ENCODE results near the gene KCNQ1. TPM values are rescaled to one million over a fixed set of nuclear protein-coding genes. Genes with fewer than 3 reads are reported as not detected.

KCNQ1 gene
- total and polyA plus RNA-seq, 2 of the 13 experiments (the other 11 are each of a cell fraction or from before 2014, with no cell fraction given) = 0.02 to 0.08 TPM

DNA sequence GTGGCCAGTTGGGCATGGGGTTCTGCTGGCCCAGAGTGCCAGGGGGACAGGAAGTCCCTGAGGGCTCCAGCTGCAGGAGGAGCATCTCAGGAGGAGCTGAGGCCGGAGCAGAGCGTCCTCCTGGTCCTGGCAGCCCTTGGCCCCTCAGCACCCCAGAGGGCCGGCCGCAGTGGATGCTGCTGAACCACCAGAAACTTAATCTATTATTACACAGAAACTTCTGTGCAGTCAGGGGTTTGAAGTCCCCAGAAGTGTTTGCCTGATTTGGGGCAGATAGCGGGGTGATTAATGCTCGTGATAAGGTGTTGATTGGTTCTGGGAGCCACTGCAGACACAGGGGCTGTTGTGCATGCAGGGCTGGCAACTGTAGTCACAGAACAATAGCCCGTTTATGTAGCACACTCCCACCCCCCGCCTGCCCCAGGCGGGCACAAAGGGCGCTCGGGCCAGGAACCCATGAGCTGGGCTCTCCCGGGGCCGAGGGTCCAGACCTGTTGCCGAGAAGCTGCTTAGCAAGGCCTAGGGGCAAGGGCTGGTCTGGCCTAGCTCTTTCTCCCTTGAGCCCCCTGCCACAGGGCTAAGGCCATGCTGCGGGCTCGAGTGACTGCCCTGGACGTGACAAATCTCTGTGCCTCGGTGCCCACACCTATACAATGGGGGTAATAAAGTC, 284.0 kb downstream of the KCNQ1 start (continued):
- TF ChIP-seq SNRNP70 (IDR thresholded peaks at IDR 0.05; ENCODE audit: low read depth, low read length) (no peak), ZNF230 (CRISPR knock-in tag; IDR thresholded peaks at IDR 0.05) (0 out of 2 replicates have a peak, but pooled peaks have one; percentile 41), ZNF207 (IDR thresholded peaks at IDR 0.05; ENCODE audit: borderline replicate concordance) (no peak), MIER2 (CRISPR knock-in tag; IDR thresholded peaks at IDR 0.05) (no peak), TAF15 (IDR thresholded peaks at IDR 0.05; ENCODE audit: low read depth, low read length, poor library complexity, severe bottlenecking) (no peak), ZFP1 (CRISPR knock-in tag; IDR thresholded peaks at IDR 0.05) (no peak), NCOA5 (CRISPR knock-in tag; IDR thresholded peaks at IDR 0.05) (no peak), KDM6A (CRISPR knock-in tag; IDR thresholded peaks at IDR 0.05; ENCODE audit: low read depth) (peak; percentile 59), ZNF256 (CRISPR knock-in tag; conservative IDR thresholded peaks at IDR 0.05) (no peak), TCF7 (IDR thresholded peaks at IDR 0.05; ENCODE audit: low read depth) (peak; percentile 60; the same call in 1 of the 2 replicates), ZNF616 (CRISPR knock-in tag; IDR thresholded peaks at IDR 0.05; ENCODE audit: low read depth) (no peak), ZNF768 (CRISPR knock-in tag; IDR thresholded peaks at IDR 0.05) (peak; percentile 64), ZNF124 (CRISPR knock-in tag; IDR thresholded peaks at IDR 0.05) (no peak), ZNF546 (CRISPR knock-in tag; conservative IDR thresholded peaks at IDR 0.05) (no peak; the same call in 1 of the 2 replicates), ZNF333 (CRISPR knock-in tag; IDR thresholded peaks at IDR 0.05; ENCODE audit: borderline replicate concordance) (no peak), ZNF850 (CRISPR knock-in tag; conservative IDR thresholded peaks at IDR 0.05) (no peak), GABPB1 (CRISPR knock-in tag; IDR thresholded peaks at IDR 0.05) (peak; percentile 53), REXO4 (CRISPR knock-in tag; IDR thresholded peaks at IDR 0.05; ENCODE audit: borderline replicate concordance) (no peak), NRL (CRISPR knock-in tag; IDR thresholded peaks at IDR 0.05; ENCODE audit: borderline replicate concordance) (peak; percentile 23; the same call in 1 of the 2 replicates), FOSL2 (CRISPR knock-in tag; IDR thresholded peaks at IDR 0.05) (peak; percentile 69), EHMT2 (IDR thresholded peaks at IDR 0.05; ENCODE audit: borderline replicate concordance, low read depth, low read length) (no peak), DNMT1 (CRISPR knock-in tag; IDR thresholded peaks at IDR 0.05) (no peak), ZNF232 (CRISPR knock-in tag; IDR thresholded peaks at IDR 0.05; ENCODE audit: borderline replicate concordance) (peak; percentile 76; the same call in 1 of the 2 replicates)
- TF ChIP-seq, protein P1, sequence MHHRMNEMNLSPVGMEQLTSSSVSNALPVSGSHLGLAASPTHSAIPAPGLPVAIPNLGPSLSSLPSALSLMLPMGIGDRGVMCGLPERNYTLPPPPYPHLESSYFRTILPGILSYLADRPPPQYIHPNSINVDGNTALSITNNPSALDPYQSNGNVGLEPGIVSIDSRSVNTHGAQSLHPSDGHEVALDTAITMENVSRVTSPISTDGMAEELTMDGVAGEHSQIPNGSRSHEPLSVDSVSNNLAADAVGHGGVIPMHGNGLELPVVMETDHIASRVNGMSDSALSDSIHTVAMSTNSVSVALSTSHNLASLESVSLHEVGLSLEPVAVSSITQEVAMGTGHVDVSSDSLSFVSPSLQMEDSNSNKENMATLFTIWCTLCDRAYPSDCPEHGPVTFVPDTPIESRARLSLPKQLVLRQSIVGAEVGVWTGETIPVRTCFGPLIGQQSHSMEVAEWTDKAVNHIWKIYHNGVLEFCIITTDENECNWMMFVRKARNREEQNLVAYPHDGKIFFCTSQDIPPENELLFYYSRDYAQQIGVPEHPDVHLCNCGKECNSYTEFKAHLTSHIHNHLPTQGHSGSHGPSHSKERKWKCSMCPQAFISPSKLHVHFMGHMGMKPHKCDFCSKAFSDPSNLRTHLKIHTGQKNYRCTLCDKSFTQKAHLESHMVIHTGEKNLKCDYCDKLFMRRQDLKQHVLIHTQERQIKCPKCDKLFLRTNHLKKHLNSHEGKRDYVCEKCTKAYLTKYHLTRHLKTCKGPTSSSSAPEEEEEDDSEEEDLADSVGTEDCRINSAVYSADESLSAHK (CRISPR knock-in tag; IDR thresholded peaks at IDR 0.05; ENCODE audit: borderline replicate concordance) = no peak
- TF ChIP-seq, protein P2, sequence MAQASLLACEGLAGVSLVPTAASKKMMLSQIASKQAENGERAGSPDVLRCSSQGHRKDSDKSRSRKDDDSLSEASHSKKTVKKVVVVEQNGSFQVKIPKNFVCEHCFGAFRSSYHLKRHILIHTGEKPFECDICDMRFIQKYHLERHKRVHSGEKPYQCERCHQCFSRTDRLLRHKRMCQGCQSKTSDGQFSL (CRISPR knock-in tag; IDR thresholded peaks at IDR 0.05) = no peak; the same call in none of the 2 replicates
- TF ChIP-seq, protein P3, sequence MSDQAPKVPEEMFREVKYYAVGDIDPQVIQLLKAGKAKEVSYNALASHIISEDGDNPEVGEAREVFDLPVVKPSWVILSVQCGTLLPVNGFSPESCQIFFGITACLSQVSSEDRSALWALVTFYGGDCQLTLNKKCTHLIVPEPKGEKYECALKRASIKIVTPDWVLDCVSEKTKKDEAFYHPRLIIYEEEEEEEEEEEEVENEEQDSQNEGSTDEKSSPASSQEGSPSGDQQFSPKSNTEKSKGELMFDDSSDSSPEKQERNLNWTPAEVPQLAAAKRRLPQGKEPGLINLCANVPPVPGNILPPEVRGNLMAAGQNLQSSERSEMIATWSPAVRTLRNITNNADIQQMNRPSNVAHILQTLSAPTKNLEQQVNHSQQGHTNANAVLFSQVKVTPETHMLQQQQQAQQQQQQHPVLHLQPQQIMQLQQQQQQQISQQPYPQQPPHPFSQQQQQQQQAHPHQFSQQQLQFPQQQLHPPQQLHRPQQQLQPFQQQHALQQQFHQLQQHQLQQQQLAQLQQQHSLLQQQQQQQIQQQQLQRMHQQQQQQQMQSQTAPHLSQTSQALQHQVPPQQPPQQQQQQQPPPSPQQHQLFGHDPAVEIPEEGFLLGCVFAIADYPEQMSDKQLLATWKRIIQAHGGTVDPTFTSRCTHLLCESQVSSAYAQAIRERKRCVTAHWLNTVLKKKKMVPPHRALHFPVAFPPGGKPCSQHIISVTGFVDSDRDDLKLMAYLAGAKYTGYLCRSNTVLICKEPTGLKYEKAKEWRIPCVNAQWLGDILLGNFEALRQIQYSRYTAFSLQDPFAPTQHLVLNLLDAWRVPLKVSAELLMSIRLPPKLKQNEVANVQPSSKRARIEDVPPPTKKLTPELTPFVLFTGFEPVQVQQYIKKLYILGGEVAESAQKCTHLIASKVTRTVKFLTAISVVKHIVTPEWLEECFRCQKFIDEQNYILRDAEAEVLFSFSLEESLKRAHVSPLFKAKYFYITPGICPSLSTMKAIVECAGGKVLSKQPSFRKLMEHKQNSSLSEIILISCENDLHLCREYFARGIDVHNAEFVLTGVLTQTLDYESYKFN (CRISPR knock-in tag; conservative IDR thresholded peaks at IDR 0.05) = peak; percentile 92

All from HepG2 (cell line).